H1 (cell line): Measurements from ENCODE around the gene MTR.

ENCODE experiments used
- ATF3 ChIP-seq: IDR thresholded peaks from 2 replicates; pipeline ENCODE4 v1.6.1; 2011; ENCODE audit warnings: low read depth, mild to moderate bottlenecking, low read length; ENCODE audit not compliant: insufficient read depth
- CEBPB ChIP-seq: IDR thresholded peaks from 2 replicates; pipeline ENCODE4 v1.6.1; 2012; ENCODE audit warnings: low read depth, low read length
- FOSL1 ChIP-seq: IDR thresholded peaks from 2 replicates; pipeline ENCODE4 v1.6.1; 2011; ENCODE audit warnings: mild to moderate bottlenecking, low read depth, low read length, moderate library complexity; ENCODE audit not compliant: insufficient read depth
- POLR2AphosphoS5 ChIP-seq: IDR thresholded peaks from 2 replicates; pipeline ENCODE4 v1.6.1; 2011; ENCODE audit warnings: low read depth, low read length
- RNF2 ChIP-seq: fragments of 200-900, 300-1000 bp; sonication (generic); IDR thresholded peaks from 2 replicates; pipeline ENCODE4 v1.7.1; 2016; ENCODE audit warnings: borderline replicate concordance, low read depth, mild to moderate bottlenecking, antibody characterized with exemption, low read length; ENCODE audit not compliant: poor library complexity, severe bottlenecking; ENCODE audit errors: missing control alignments
- ZNF274 ChIP-seq: IDR thresholded peaks from 2 replicates; pipeline ENCODE4 v1.7.0; 2012; ENCODE audit warnings: low read length, borderline replicate concordance; ENCODE audit errors: extremely low read depth

- TF ChIP-seq ZNF274 (no peak), RNF2 (no peak), ATF3 (no peak), FOSL1 (no peak), POLR2AphosphoS5 (no peak), CEBPB (no peak)
Measured at GRCh38 chr1:236767276-236767675, 27.8 kb upstream of the MTR start.
